ENCODE results near the gene SLC26A2.

SLC26A2 gene

GRCh38 chr5:149962601-149963300, 2.2 kb downstream of the SLC26A2 start:
- DNase-seq: no peak

- no peak for DNase-seq
Measured at GRCh38 chr5:149963729-149964128, 3.2 kb downstream of the SLC26A2 start.

- no peak for DNase-seq
Measured at GRCh38 chr5:149966946-149967345, 6.4 kb downstream of the SLC26A2 start.

- DNase-seq: no peak
Measured at GRCh38 chr5:149969181-149969930, 8.8 kb downstream of the SLC26A2 start.

- no peak for DNase-seq
Measured at GRCh38 chr5:149975409-149975808, 14.9 kb downstream of the SLC26A2 start.

GRCh38 chr5:149979896-149980295, 19.3 kb downstream of the SLC26A2 start:
- DNase-seq: no peak

GRCh38 chr5:149981206-149981605, 20.6 kb downstream of the SLC26A2 start:
- no peak for DNase-seq

GRCh38 chr5:149982505-149982904, 21.9 kb downstream of the SLC26A2 start:
- no peak for DNase-seq

- DNase-seq: no peak
Measured at GRCh38 chr5:149988126-149988525, 27.6 kb downstream of the SLC26A2 start.

GRCh38 chr5:149990518-149991376, 30.2 kb downstream of the SLC26A2 start:
- peak; percentile 75 for DNase-seq

GRCh38 chr5:149993471-149993870, 32.9 kb downstream of the SLC26A2 start:
- no peak for DNase-seq

GRCh38 chr5:149995385-149996204, 35.0 kb downstream of the SLC26A2 start:
- DNase-seq: no peak

- no peak for DNase-seq
Measured at GRCh38 chr5:149996205-149996890, 35.8 kb downstream of the SLC26A2 start.

GRCh38 chr5:149998281-149998680, 37.7 kb downstream of the SLC26A2 start:
- DNase-seq: no peak

GRCh38 chr5:149999359-149999758, 38.8 kb downstream of the SLC26A2 start:
- DNase-seq: no peak

- peak; percentile 7 for DNase-seq
Measured at GRCh38 chr5:149999866-150000255, 39.3 kb downstream of the SLC26A2 start.

GRCh38 chr5:150000256-150000989, 39.9 kb downstream of the SLC26A2 start, which contains the start of the genes HMGXB3 and TIGD6:
Gene HMGXB3 (plus strand): TSS chr5:150000739. CDS start chr5:150004853, 4,114 bp downstream.
Gene TIGD6 (minus strand): TSS chr5:150000654. CDS start chr5:149996348, 4,306 bp downstream.
- DNase-seq: peak; percentile 89

GRCh38 chr5:150000990-150001659, 40.6 kb downstream of the SLC26A2 start:
- DNase-seq: peak; percentile 33

GRCh38 chr5:150001660-150002486, 41.3 kb downstream of the SLC26A2 start:
- DNase-seq: peak; percentile 79
